ENCODE results near the gene SYTL3. TPM values are rescaled to one million over a fixed set of nuclear protein-coding genes. Genes with fewer than 3 reads are reported as not detected.
A peak's percentile ranks its signal among the peaks of the same experiment; 100 is the strongest.
"Not testable (repeated sequence)": the region's sequence is repeated elsewhere in the genome, so short reads cannot be mapped to it uniquely, and the experiment has no call there.

Gene SYTL3
- total RNA-seq, 6 donors from 2014 or later, result 10.3 to 28.3 (median 20.0) TPM

DNA sequence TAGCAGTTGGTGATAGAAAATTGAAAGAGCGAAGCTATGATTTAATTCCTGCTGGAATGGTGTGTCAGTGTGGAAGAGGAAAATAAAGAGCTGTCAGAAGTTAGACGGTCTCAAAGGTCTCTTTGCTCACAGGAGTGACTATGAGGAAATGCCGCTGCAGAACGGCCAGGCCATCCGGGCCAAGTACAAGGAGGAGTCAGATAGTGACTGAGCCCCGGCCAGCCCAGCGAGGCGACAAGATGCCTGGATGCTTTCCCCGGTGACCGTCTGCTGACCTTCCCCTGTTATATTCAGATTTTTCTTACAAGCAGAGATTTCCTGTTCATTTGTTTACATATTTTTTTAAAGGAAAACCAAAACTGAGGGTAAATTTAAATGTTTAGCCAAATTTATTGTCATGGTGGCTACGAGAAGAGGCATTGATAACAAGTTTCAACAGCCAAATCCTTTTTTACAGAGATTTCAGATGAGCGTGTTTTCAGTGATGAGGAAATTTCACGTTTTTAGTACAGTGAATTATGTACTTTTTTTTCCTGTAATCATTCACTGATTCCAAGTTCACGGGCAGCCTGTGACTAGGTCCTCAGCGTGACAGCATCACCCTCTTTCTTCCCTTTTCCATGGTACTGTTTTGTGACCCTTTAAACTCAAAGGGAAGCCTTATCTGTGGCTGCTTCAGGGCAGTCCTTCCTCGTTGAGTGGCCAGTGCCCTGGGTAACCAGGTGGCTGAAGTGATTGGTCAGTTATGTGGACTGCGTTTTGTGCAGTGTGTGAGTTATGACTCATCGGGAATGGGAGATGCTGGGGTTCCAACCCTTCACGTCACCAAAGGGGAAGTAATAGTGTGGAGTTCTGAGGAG is 17.9 kb upstream of the SYTL3 start:
- Histone ChIP-seq H3K27me3 (no peaks in the 10 kb centered on the region), H3K4me1 (peaks cover 16 to 22% (median 19%) of the 10 kb centered on the region in 4 donors), H3K36me3 (peaks cover 7 to 83% (median 43%) of the 10 kb centered on the region in 4 donors), H3K27ac (peak overlapping the region; percentile 47 to 74 (median 61)), H3K4me3 (no peak overlapping the region), H3K9me3 (no peaks in the 10 kb centered on the region)
- ATAC-seq (ENCODE audit: low FRiP score in 2 of 2) (peak; percentile 76 to 89), DNase-seq (peak; percentile 73 to 79)
- no peak for TF ChIP-seq EP300 (IDR thresholded peaks at IDR 0.05)
- TF ChIP-seq, protein P1, sequence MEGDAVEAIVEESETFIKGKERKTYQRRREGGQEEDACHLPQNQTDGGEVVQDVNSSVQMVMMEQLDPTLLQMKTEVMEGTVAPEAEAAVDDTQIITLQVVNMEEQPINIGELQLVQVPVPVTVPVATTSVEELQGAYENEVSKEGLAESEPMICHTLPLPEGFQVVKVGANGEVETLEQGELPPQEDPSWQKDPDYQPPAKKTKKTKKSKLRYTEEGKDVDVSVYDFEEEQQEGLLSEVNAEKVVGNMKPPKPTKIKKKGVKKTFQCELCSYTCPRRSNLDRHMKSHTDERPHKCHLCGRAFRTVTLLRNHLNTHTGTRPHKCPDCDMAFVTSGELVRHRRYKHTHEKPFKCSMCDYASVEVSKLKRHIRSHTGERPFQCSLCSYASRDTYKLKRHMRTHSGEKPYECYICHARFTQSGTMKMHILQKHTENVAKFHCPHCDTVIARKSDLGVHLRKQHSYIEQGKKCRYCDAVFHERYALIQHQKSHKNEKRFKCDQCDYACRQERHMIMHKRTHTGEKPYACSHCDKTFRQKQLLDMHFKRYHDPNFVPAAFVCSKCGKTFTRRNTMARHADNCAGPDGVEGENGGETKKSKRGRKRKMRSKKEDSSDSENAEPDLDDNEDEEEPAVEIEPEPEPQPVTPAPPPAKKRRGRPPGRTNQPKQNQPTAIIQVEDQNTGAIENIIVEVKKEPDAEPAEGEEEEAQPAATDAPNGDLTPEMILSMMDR (IDR thresholded peaks at IDR 0.05), result no peak
- 51 to 54% methylated on average over 19 of the region's 19 CpGs for WGBS, 2 donors

DNA sequence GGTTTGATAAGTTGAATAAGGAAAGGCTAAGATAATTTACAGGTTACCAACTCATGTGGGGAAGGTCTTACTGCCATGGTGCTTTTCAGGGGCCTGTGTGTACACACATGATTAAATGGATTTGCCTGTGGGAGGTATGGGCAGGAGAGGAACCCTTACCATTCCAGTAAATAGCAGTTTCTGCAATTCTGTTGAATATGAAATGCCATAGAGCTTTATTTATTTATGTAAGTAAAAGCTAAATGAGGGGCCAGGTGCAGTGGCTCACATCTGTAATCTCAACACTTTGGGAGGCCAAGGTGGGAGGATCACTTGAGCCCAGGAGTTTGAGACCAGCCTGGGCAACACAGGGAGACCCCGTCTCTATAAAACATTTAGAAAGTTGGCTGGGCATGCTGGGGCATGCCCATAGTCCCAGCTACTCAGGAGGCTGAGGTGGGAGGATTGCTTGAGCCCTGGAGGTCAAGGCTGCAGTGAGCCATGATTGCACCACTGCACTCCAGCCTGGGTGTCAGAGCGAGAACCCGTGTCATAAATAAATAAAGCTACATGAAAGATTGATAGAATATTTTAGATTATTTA is 17.2 kb upstream of the SYTL3 start:
- H3K4me3 ChIP-seq; H3K9me3 ChIP-seq; DNase-seq; H3K27me3 ChIP-seq; ATAC-seq (ENCODE audit: low FRiP score in 2 of 2): not testable (repeated sequence)
- peaks cover 9 to 83% (median 44%) of the 10 kb centered on the region in 4 donors for H3K36me3 ChIP-seq
- peaks cover 16 to 22% (median 19%) of the 10 kb centered on the region in 4 donors for H3K4me1 ChIP-seq
- 94% methylated on average over 3 of the region's 3 CpGs for WGBS, 2 donors
- peak overlapping the region; percentile 47 to 74 (median 61) for H3K27ac ChIP-seq

DNA sequence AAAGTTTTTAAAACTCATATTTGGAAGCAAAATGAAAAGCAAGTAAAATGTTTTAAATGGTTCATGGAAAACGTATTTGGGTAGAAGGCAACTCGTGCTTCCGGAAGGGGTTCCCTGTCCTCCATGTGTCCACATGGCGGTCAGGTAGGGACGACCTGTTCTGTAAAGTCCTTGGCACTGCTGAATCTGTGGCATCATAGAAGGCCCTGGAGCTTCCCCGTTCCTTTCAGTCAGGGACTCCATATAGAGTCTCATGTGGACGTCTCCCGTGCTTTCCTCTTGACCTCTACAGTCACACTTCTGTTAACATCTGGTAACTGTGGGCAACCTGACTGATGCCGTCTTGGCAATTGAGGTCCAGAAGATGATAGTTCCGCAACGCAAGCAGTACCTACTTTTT is 16.7 kb upstream of the SYTL3 start:
- peak in 1 of 2 donors; percentile 18 for DNase-seq
- Histone ChIP-seq H3K4me3 (no peak overlapping the region), H3K36me3 (peaks cover 9 to 81% (median 42%) of the 10 kb centered on the region in 4 donors), H3K9me3 (no peaks in the 10 kb centered on the region), H3K27me3 (no peaks in the 10 kb centered on the region), H3K27ac (peak overlapping the region in 1 of 4 donors; percentile 65), H3K4me1 (peaks cover 16 to 22% (median 19%) of the 10 kb centered on the region in 4 donors)
- no peak for ATAC-seq (ENCODE audit: low FRiP score in 2 of 2)
- TF ChIP-seq EP300 (IDR thresholded peaks at IDR 0.05) (no peak), POLR2AphosphoS5 (IDR thresholded peaks at IDR 0.05) (no peak), POLR2A (IDR thresholded peaks at IDR 0.05) (no peak)
- TF ChIP-seq, protein P1 (IDR thresholded peaks at IDR 0.05), result no peak
- 93 to 95% methylated on average over 11 of the region's 11 CpGs for WGBS, 2 donors

DNA sequence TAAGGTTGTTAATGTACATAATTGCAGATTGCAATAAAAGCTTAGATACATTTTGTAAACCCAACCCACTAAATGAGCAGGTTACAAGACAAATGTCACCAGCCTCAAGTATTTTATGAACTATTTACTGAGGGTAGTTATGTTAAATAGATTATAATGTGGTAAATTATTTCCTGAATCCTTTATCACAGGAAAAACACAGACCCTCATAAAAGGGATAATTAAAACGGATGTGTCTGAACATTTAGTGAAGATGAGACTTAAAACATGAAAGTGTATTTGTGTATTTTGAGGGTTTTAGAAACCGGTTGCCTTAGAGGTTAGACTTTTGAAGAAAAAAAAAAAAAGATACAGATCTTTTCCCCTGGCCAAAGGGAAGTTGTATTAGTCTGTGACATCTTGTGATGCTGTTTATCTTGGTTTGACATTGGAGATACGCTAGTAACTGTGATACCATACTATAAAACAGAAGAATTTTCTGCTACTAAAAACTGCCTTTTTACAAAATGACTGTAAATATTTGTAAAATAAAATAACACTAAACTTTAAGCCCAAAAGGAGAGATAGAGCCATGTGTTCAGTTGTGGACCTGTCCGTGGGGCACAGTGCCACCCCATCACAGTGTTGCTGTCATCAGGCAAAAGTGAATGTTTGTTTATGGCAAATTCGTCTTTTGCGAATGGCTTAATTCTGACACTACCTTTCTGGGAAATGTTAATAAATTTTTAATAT is 15.0 kb upstream of the SYTL3 start:
- Histone ChIP-seq H3K4me3 (no peak overlapping the region), H3K27ac (no peak overlapping the region), H3K27me3 (no peaks in the 10 kb centered on the region), H3K36me3 (peaks cover 7 to 64% (median 31%) of the 10 kb centered on the region in 4 donors), H3K4me1 (peaks cover 16 to 26% (median 19%) of the 10 kb centered on the region in 4 donors), H3K9me3 (no peaks in the 10 kb centered on the region)
- ATAC-seq (ENCODE audit: low FRiP score in 2 of 2), result no peak
- TF ChIP-seq POLR2AphosphoS5 (IDR thresholded peaks at IDR 0.05) (no peak), EP300 (IDR thresholded peaks at IDR 0.05) (no peak), POLR2A (IDR thresholded peaks at IDR 0.05) (no peak)
- TF ChIP-seq, protein P1 (IDR thresholded peaks at IDR 0.05), result no peak
- WGBS, 2 donors, result 76 to 78% methylated on average over 6 of the region's 6 CpGs
- no peak for DNase-seq

Data from upper lobe of left lung (tissue), 6 donors.